Measurements from ENCODE around the gene DMAC2L. TPM values are rescaled to one million over a fixed set of nuclear protein-coding genes. Genes with fewer than 3 reads are reported as not detected.
A peak's percentile ranks its signal among the peaks of the same experiment; 100 is the strongest.

DMAC2L gene
- polyA plus RNA-seq, 1 donor from 2014 or later, result 17.1 TPM

GRCh38 chr14:50321009-50321660 is 9.0 kb downstream of the DMAC2L start:
- peak overlapping the region; percentile 28 for H3K27ac ChIP-seq (ENCODE audit: low read length)
- no peak overlapping the region for H3K4me3 ChIP-seq (ENCODE audit: low read length)

DNA sequence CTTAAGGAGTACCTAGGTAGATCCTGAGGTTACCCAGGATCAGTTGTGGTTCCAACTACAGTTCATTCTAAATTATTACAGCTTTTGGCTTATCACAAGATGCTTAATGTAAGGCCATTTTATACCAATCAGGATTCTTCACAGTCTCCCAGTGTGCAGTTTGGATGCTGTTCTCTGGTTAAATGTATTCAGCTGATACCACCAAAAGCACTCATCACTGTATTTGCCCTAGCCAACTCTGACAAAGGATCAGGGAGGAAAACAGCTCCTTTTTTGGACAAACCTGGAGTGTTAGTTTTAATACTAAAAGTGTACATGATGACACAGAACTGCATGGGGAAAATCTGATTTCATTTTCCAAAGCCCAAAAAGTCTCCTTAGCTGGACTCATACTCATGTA is 19.5 kb downstream of the DMAC2L start:
- no peak for TF ChIP-seq RAD21 (conservative IDR thresholded peaks at IDR 0.05)
- H3K9ac ChIP-seq (ENCODE audit: low read length), result no peak overlapping the region
- no peaks in the 10 kb centered on the region for H3F3A ChIP-seq (ENCODE audit: insufficient read depth, low read length, poor library complexity, severe bottlenecking)
- H3K9me3 ChIP-seq (ENCODE audit: low read length), result no peaks in the 10 kb centered on the region
- H3K9me2 ChIP-seq (ENCODE audit: insufficient read depth, low read length), result no peaks in the 10 kb centered on the region
- H3K4me3 ChIP-seq (ENCODE audit: low read length), result no peak overlapping the region
- no peaks in the 10 kb centered on the region for H3K36me3 ChIP-seq (ENCODE audit: insufficient read depth, low read length)
- no peaks in the 10 kb centered on the region for H4K20me1 ChIP-seq (ENCODE audit: insufficient read depth)
- no peaks in the 10 kb centered on the region for H3K79me2 ChIP-seq (replicated peaks; ENCODE audit: insufficient read depth, low read length)
- no peaks in the 10 kb centered on the region for H3K27me3 ChIP-seq (ENCODE audit: insufficient read depth, low read depth, low read length)
- no peak overlapping the region for H2AFZ ChIP-seq (ENCODE audit: low read depth, low read length)
- no peak overlapping the region for H3K4me2 ChIP-seq (ENCODE audit: low read length)
- H3K27ac ChIP-seq (ENCODE audit: low read length), result no peak overlapping the region

More at GRCh38 chr14:50321009-50321660, 9.0 kb downstream of the DMAC2L start:
- TF ChIP-seq, protein P1, sequence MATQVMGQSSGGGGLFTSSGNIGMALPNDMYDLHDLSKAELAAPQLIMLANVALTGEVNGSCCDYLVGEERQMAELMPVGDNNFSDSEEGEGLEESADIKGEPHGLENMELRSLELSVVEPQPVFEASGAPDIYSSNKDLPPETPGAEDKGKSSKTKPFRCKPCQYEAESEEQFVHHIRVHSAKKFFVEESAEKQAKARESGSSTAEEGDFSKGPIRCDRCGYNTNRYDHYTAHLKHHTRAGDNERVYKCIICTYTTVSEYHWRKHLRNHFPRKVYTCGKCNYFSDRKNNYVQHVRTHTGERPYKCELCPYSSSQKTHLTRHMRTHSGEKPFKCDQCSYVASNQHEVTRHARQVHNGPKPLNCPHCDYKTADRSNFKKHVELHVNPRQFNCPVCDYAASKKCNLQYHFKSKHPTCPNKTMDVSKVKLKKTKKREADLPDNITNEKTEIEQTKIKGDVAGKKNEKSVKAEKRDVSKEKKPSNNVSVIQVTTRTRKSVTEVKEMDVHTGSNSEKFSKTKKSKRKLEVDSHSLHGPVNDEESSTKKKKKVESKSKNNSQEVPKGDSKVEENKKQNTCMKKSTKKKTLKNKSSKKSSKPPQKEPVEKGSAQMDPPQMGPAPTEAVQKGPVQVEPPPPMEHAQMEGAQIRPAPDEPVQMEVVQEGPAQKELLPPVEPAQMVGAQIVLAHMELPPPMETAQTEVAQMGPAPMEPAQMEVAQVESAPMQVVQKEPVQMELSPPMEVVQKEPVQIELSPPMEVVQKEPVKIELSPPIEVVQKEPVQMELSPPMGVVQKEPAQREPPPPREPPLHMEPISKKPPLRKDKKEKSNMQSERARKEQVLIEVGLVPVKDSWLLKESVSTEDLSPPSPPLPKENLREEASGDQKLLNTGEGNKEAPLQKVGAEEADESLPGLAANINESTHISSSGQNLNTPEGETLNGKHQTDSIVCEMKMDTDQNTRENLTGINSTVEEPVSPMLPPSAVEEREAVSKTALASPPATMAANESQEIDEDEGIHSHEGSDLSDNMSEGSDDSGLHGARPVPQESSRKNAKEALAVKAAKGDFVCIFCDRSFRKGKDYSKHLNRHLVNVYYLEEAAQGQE (IDR thresholded peaks at IDR 0.05; ENCODE audit: borderline replicate concordance), result no peak
- no peak for TF ChIP-seq EP300 (conservative IDR thresholded peaks at IDR 0.05; ENCODE audit: poor library complexity, severe bottlenecking)
- no peak for TF ChIP-seq TAF1 (IDR thresholded peaks at IDR 0.05; ENCODE audit: low read depth)
- TF ChIP-seq RAD21 (conservative IDR thresholded peaks at IDR 0.05), result peak; percentile 82
- peak; percentile 88 for TF ChIP-seq SMC3 (conservative IDR thresholded peaks at IDR 0.05; ENCODE audit: poor library complexity)
- peak; percentile 33 for TF ChIP-seq MXI1 (conservative IDR thresholded peaks at IDR 0.05; ENCODE audit: poor library complexity, severe bottlenecking)
- TF ChIP-seq POLR2AphosphoS5 (IDR thresholded peaks at IDR 0.05), result no peak
- no peak for TF ChIP-seq EZH2 (IDR thresholded peaks at IDR 0.05; ENCODE audit: borderline replicate concordance, insufficient read depth, low read length, poor library complexity, severe bottlenecking)
- TF ChIP-seq CTCF (IDR thresholded peaks at IDR 0.05; ENCODE audit: poor library complexity, severe bottlenecking), result peak; percentile 92
- Histone ChIP-seq H3K4me2 (ENCODE audit: low read length) (no peak overlapping the region), H4K20me1 (ENCODE audit: insufficient read depth) (no peaks in the 10 kb centered on the region), H3K9me2 (ENCODE audit: insufficient read depth, low read length) (no peaks in the 10 kb centered on the region), H3K36me3 (ENCODE audit: insufficient read depth, low read length) (no peaks in the 10 kb centered on the region), H3K9ac (ENCODE audit: low read length) (peak overlapping the region; percentile 36), H3F3A (ENCODE audit: insufficient read depth, low read length, poor library complexity, severe bottlenecking) (peaks cover 4% of the 10 kb centered on the region), H2AFZ (ENCODE audit: low read depth, low read length) (no peak overlapping the region), H3K27me3 (ENCODE audit: insufficient read depth, low read depth, low read length) (no peaks in the 10 kb centered on the region), H3K9me3 (ENCODE audit: low read length) (no peaks in the 10 kb centered on the region), H3K79me2 (replicated peaks; ENCODE audit: insufficient read depth, low read length) (peaks cover 12% of the 10 kb centered on the region)
